SK-N-SH (cell line): ENCODE results near the gene IGFL4.

ENCODE experiments used
- ELF1 ChIP-seq: IDR thresholded peaks from 2 replicates; pipeline ENCODE4 v1.4.0; 2012
- EP300 ChIP-seq, 2 experiments: IDR thresholded peaks; 2 replicates each; pipeline versions ENCODE4 v1.4.0 to v1.6.1; 2012; ENCODE audit warnings: borderline replicate concordance in 1 of 2, low read depth in 1 of 2, low read length in 1 of 2
- GABPA ChIP-seq: IDR thresholded peaks from 2 replicates; pipeline ENCODE4 v1.4.0; 2012; ENCODE audit warnings: low read depth, mild to moderate bottlenecking
- GATA2 ChIP-seq: sonication (generic); formaldehyde crosslinking; IDR thresholded peaks from 2 replicates; pipeline ENCODE4 v1.5.0; 2020; ENCODE audit warnings: mild to moderate bottlenecking, missing genetic modification reagents
- NFIC ChIP-seq: IDR thresholded peaks from 2 replicates; pipeline ENCODE4 v1.4.0; 2012; ENCODE audit warnings: borderline replicate concordance
- POLR2AphosphoS5 ChIP-seq: IDR thresholded peaks from 2 replicates; pipeline ENCODE4 v1.6.1; 2012; ENCODE audit warnings: low read depth, low read length
- SMC3 ChIP-seq: IDR thresholded peaks from 2 replicates; pipeline ENCODE4 v1.6.1; 2012; ENCODE audit warnings: low read depth, low read length, improper control_type of control experiment
- TAF1 ChIP-seq: IDR thresholded peaks from 2 replicates; pipeline ENCODE4 v1.6.1; 2012; ENCODE audit warnings: low read depth, mild to moderate bottlenecking, low read length, moderate library complexity, borderline replicate concordance
- TF ChIP-seq, protein P1 (sequence below): fragments of 200-600 bp; sonication (generic); IDR thresholded peaks from 2 replicates; pipeline ENCODE4 v1.6.1; 2017; ENCODE audit warnings: antibody characterized with exemption, mild to moderate bottlenecking, moderate library complexity
- TF ChIP-seq, protein P2 (sequence below): IDR thresholded peaks from 2 replicates; pipeline ENCODE4 v1.4.0; 2012; ENCODE audit warnings: low read depth

DNA sequence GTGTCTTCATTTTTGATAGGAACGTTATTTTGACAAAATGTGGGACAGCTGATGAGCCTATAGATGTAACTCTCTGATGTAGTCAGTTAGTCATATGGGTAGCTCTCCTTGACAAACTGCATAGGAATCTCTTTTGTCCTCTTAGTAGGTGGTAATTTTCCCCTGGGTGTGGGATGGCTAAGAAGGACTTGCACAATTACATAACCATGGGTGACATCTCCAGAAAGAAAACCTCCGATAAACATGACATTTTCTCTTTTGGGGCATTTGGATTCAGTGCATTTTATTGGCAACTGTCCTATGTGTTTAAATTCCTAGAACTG lies 41.9 kb upstream of the IGFL4 start:
- no peak for TF ChIP-seq EP300 (IDR thresholded peaks at IDR 0.05; ENCODE audit: borderline replicate concordance in 1 of 2, low read depth in 1 of 2, low read length in 1 of 2)
- no peak for TF ChIP-seq TAF1
- TF ChIP-seq, protein P1, sequence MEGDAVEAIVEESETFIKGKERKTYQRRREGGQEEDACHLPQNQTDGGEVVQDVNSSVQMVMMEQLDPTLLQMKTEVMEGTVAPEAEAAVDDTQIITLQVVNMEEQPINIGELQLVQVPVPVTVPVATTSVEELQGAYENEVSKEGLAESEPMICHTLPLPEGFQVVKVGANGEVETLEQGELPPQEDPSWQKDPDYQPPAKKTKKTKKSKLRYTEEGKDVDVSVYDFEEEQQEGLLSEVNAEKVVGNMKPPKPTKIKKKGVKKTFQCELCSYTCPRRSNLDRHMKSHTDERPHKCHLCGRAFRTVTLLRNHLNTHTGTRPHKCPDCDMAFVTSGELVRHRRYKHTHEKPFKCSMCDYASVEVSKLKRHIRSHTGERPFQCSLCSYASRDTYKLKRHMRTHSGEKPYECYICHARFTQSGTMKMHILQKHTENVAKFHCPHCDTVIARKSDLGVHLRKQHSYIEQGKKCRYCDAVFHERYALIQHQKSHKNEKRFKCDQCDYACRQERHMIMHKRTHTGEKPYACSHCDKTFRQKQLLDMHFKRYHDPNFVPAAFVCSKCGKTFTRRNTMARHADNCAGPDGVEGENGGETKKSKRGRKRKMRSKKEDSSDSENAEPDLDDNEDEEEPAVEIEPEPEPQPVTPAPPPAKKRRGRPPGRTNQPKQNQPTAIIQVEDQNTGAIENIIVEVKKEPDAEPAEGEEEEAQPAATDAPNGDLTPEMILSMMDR: no peak
- TF ChIP-seq GABPA: no peak
- TF ChIP-seq, protein P2, sequence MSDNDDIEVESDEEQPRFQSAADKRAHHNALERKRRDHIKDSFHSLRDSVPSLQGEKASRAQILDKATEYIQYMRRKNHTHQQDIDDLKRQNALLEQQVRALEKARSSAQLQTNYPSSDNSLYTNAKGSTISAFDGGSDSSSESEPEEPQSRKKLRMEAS: no peak; the same call in 1 of the 2 replicates
- no peak for TF ChIP-seq POLR2AphosphoS5
- no peak for TF ChIP-seq SMC3
- TF ChIP-seq NFIC: no peak
- TF ChIP-seq GATA2: no peak
- no peak for TF ChIP-seq ELF1
